Measurements from ENCODE around the gene FBLN5.

Gene FBLN5

DNA sequence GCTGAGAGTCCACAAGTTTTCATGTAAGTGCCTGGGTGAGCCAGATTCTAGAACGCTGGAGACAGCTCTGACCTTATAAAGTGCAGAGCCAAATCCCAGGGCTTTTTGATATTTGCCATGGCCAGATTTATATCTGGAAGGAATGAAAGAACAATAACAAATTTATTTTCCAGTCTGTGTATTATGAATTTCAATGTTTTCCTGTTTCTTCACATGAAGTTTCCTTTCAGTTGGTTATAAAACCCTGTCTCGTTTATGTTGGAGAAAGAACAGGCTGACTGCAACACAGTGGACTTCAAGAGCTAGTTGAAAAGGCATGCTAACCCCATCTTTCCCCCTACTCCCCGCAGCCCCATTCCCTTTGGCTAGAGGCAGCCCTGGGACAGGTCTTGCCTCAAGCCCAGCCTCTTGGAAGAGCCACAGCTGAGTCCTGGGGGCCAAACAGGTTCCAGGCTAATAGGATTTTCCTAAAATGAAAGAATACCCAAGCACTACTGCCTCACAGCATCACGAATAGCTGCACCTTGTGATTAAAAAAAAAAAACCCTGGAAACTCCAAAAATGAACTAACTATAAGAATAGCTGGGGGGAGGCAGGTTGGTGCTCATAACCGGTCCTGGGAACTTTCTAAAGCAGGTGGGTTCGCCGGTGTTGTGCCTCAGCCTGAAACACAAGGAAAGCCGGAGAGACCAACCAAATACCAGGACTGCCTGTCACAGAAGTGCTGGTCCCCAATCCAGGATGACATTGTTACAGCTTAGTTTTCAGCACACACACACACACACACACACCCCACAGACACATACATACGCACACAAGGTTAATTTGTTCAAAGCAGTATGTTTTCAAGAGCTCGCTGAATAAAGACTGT is 1.5 kb downstream of the FBLN5 start:
- DNase-seq = no peak

DNA sequence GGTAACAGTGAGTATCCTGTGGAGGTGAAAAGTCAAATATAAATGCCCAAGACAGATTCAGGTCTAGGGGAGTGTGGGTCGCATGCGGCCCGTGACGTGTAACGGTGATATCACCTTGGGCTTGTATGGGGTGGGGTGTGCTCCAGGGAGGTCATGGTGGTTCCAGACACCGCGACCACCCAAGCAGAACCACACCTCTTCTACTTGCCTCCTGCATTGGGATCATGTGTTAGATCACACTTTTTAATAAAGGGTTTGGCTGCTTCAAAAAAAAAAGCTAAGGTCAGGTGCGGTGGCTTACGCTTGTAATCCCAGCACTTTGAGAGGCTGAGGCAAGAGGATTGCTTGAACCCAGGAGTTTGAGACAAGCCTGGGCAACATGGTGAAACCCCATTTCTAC is 4.5 kb downstream of the FBLN5 start:
- no peak for DNase-seq

DNA sequence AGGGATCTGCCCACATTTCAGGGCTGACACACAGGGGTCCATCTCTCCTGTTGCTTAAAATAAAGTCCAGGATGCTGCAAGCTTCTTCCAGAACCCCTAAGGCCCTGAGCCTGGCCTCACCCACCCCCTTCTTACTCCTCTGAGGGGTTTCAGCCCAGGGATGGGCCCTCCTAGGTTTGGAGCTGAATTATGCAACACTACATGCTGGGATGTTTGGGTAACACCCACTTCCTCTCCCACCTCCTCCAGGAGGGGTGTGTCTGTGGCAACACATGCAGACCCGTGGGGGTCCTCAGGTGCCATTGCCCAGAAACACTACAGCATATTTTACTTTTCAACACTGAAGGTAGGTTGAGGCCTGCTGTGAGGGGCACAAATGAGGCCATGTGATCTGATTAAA is 5.4 kb downstream of the FBLN5 start:
- DNase-seq = no peak

DNA sequence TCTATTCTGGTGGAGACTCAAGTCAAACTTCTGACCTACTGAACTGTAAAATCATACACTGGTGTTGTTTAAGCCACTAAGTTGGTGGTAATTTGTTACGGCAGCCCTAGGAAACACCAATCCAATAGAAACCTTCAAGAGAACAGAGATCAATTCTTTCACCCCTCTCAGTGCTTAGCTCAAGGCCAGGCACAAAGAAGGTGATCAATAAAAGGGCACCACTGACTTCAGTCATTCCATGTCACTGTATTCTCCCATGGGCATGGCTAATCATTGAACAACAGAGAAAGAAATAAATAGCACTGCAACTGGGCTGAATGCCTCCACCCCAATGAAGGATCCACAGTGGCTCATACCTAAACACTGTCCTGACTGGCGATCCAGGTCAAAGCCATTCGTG is 7.3 kb downstream of the FBLN5 start:
- no peak for DNase-seq

DNA sequence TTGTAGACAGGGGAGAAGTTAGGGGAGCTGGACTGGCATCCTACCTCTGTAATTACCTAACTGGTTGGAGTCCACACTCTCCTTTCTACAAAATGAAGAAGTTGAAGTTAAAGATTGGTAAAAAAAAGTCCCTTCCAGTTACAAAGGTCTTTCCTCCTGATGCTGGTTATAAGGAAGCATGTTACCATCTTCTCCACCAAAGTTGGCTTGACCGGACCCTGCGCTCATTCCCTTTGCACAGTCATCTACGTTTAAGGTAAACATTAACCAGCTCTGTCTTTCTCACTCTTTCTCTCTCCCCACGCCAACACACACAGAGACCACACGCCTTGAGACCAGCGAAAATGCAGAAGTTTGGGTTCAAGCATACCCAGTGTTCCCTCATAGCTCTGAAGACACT is 11.9 kb downstream of the FBLN5 start:
- no peak for DNase-seq

DNA sequence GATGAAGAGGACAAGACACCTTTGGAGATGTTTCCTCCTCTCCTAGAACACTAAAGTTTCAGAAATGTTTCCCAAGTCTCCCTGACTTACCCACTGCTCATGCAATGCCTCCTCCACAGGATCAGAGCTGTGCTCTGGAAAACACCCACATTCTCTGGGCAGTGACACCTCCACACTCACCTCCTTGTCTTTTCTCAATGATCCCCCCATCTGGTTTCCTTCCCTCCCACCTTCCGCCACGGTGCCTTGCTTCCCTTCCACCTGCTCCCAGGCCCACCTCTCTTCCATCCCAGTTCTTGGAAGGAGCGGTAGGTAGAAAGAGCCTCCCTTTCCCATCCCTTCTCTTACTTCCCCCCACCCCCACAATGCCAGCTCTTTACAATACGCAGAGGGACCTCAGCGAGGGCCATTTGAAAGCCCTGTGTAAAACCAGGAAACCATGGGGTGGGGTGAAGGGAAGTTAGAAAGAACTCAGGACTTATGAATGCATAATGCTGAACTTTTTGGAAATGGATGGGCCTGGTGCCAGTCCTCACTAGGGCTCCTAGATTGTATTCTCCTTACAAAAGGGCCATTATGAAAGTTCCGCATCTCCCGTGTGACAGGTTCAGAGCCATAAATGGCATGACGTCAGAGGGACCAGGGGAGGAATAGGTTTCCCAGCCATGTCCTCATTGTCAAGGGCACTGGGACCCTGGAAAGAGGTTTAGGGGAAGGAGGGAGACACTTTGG is 12.8 kb downstream of the FBLN5 start:
- no peak for DNase-seq

DNA sequence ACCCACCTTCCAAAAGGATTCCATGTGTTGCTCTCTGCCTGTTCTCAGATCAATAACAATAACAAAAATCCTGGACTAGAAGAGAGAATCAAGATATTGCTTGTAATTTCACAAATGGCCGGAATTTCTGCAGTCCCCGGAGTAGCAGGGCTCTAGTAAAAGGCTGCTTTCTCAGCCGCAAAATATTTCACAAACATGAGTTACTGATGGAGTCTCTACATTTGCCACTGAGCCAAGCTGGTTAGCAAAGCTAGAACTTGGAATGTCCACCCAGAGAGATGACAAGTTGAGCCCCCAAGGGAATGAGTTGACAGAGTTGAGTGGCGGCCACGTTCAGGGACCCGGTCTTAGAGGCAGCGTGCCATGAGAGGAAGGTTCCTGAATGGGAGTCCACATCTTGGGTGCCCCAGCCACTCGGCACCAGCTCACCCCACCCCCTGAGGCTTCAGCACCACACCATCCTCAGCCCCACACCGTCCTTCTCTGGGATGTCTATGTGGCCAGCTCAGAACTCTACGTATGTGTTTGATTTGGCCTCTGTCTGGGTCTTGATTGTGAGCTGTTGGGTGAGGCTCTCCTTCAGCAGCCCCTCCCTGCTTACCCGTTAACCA is 15.9 kb downstream of the FBLN5 start:
- no peak for DNase-seq

DNA sequence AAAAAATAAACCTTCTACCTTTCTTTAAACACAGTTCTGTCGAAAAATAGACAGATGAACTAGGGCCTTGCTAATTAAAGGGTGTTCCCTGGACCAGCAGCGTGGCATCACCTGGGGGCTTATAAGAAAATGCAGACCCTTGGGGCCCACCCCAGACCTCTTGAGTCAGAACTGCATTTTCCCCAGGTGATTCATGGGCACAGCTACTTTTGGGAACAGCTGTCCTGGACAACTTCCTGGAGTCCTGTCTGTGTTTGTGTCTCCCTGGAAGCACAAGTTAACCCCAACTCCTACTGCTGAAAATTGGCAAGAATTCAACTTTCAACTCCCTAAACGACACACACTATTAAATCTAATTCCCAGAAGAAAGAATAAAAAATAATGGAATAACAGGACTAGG is 17.8 kb downstream of the FBLN5 start:
- no peak for DNase-seq

DNA sequence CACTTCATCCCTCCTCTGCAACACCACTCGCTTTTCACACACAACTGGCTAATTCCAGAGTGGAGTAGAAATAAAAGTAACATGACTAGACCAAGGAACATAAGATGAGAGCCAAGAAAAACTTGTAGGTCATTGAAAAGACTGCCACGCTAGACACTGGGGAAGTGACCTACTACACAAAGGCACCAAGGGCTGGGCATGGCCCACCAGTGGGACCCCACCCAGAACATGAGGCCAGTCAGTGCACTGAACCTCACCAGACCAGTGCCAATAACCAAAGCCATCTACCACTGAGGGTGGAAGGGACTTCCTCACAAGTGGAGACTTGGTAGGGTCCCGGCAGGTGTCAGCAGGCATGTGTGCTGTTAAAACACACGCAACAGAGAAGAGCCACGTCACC is 19.7 kb downstream of the FBLN5 start:
- no peak for DNase-seq

DNA sequence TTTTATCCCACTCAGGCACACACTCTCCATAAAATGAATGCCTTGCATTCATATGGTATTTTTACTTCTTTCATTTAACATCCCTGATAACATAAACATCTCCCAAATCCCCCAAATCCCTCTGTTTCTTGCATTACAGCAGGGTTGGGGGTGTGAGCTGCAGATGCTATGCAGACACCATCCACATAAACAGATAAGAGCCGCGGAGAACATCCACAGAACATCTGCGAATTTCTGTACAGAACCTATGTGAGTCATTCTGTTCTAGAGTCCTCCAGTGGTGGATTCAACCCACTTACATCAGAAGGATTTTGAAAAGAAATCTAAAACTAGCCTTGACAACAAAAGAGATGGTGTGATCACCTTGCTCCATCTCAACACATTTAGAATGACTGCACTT is 20.3 kb downstream of the FBLN5 start:
- no peak for DNase-seq

DNA sequence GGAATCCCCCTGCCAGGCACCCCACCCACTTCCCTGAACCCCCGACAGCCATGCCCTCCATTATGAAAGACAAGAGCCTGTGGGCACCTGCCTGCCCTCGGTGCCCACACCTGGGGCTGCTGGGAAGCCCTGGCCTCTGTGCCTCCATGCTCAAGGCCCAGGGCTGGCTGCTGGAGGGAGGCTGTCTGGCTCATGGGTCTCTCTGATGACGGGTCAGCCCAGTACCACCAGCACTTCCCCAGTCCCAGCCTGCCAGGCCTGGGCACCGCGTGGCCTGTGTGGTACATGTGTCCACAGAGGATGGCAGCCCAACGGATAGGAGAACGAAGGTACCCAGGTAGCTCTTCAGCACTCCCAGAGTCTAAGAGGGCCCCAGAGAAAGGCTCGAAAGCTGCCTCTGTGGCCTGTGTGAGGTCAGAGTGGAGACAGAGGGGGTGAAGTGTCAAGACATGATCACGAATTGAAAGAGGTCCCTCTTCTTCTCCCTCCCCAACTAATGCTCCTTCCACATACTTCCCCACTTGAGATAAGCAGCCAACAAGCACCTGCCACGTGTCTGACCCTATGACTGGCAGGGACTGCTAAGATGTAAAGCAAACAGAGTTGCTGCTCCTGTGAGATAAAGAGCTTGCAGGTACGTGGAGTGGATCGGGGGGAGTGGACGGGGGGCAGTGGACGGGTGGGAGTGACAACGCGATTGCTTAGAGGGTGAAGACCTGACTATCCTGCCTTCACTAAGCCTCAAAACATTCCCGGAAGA is 21.2 kb downstream of the FBLN5 start:
- no peak for DNase-seq

DNA sequence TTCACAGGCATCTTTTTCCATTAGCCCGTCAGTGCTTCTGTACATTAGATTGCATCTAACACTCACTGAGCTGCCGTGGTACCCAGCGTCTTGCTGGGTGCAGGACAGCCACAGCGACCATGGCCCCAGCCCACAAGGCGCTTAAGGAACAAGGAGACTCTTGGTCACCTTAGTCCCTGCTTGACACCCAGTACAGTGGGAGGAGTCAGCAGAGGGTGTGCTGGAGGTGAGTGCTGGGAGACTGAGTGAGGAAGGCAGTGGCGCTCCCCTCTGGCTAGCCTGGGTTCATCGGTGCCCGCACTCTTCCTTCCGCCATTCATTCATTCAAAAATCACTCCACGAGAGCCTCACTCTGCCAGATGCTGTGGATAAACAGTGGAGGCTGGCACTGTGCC is 21.8 kb downstream of the FBLN5 start:
- DNase-seq = no peak

DNA sequence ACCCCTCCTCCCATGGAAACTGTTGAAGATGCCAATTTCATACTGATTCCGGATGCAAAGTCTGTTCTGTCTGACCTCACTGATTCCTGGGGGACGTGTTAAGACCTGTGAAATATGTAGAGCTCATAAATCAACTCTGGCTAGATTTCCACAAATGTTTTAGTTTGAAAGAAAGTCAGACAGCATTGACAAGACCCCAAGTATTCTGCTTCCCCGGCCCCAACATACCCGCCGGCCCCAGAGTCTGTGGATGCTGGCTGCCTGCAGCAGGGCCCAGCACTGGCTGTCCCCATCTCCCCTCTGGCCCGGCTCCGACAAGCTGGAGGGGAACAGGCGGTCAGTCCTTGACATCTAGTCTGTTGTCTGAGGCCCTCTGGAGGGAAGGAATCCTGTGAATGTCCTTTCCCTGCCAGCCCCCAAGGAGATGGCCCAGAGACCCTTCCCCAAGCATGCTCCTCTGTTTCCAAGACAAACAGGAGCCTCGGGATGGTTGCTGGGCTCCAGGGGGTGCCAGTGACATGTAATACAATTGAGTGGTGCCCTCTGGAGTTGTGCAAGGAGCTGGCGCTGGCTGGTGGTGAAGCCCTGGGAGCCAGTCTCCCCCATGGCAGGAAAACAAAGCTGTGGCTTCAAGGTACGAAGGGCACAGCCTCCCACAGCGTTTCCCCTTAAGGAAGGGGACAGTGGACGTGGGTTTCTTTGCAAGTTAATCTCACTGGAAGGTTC is 22.3 kb downstream of the FBLN5 start:
- no peak for DNase-seq

DNA sequence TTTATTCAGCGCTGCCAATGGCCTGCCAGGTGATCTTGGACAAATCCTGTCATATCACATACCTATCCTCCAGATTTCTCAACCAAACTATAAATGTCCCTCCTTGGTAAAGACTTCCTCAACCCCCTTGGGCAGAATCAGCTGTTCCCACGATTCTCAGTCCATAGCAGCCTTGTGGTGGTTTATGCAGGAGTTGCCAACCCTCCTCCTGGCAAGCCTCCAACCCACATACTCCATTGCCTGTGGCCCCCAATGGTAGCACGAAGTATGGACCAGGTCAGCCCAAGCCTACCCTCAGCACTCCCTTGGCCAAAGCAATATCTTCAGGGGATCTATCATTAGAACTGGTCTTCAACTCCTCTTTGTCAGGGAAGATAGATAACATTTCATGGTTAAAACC is 27.0 kb downstream of the FBLN5 start:
- DNase-seq = no peak

DNA sequence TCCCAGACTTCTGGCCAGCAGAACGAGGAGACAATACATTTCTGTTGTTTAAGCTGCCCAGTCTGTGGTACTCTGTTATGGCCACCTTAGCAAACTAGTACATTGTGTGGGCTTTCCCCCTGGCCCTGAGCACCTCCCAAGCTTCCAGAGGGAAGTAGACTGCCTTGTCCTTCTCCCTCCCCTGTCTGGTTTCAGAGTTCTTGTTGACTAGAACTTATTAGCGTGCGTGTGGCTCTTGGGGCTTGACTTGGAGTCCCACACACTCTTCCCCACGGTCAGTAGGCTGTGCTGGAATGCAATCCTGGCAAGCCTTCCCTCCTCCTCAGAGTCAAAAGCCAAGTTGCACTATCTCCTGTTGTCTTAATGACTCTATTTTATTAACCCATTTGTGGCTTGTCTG is 27.7 kb downstream of the FBLN5 start:
- DNase-seq = no peak

DNA sequence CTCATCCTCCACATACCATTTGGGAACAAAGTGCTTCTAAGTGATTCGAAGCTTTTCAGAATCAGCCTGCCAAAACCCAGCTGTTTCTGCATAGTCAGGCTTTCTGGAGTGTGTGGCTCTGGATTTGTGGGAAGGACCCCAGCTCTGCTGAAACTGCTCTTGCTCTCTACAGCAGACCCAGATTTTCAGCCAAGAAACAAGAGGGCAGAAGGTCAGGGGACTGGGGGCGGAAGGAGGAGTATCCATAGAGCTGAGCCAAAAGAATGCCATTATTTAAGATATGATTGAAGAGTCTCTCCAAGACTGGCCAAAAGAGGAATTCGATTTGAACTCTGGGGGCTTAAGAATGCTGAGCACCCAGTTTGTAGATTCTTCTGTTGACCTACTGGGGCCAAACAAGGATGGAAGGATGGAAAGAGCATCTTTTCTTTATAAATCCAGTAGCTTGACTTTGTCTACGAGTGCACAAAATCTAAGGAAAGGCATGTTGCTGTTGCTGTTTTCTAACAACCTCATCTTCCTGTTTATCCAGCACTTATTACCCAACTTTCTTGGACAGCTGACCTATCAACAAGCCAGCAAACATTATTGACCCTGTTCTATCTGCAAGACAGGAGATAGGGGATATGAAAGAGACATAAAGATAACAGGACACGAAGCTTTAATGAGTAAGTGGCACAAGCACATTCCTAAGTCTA is 29.2 kb downstream of the FBLN5 start:
- no peak for DNase-seq

DNA sequence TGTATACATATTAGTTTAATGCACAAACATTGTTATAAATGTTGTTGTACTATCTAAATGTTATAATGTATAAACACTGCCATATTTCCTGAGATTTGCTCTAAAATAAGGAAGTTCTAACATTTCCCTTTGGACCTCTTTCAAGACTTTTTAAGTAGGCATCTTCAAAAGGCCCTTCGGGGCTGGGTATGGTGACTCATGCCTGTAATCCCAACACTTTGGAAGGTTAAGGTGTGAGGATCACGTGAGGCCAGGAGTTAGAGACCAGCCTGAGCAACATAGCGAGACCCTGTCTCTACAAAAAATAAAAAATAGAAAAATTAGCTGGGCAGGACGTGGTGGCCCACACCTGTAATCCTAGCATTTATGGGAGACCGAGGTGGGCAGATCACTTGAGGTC is 35.5 kb downstream of the FBLN5 start:
- DNase-seq = no peak

DNA sequence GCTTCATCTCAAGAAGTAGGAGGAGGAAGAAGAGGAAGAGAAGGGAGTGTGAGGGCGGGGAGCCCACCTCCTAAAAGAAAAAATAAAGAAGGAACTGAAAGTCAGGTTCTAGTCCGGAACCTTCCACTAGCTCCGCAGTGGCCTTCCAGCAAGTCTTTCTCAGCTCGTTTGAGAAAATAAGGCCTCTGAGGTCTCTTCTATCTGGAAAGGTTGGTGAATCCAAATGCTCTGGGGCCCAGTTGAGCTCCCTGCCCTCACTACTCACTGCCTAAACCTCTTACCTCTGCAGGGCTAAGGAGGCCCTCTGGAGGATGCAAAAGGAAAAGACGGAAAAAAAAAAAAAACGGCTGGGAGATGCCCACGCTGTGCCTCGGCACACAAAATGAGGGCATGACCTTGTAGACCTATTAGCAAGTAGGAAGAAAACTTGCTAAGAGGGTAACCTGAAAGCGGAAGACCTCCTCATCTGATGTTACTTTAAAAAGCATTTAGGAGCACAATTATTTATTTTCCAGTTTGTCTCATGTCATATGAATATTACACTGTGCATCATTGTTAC is 35.9 kb downstream of the FBLN5 start:
- peak; percentile 12 to 29 for DNase-seq

DNA sequence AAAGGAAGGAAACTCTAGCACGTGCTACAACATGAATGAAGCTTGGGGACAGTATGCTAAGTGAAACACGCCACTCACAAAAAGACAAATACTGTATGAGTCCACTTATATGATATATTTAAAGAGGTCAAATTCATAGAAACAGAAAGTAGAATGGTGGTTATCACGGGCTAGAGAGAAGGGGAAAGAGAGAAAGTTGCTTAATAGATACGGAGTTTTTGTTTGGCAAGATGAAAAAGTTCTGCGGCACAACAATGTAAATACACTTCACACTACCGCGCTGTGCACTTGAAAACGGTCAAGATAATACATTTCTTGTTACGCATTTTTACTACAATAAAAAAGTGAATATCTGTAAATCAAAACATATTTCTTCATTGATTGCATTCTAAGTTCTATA is 37.3 kb downstream of the FBLN5 start:
- no peak for DNase-seq

DNA sequence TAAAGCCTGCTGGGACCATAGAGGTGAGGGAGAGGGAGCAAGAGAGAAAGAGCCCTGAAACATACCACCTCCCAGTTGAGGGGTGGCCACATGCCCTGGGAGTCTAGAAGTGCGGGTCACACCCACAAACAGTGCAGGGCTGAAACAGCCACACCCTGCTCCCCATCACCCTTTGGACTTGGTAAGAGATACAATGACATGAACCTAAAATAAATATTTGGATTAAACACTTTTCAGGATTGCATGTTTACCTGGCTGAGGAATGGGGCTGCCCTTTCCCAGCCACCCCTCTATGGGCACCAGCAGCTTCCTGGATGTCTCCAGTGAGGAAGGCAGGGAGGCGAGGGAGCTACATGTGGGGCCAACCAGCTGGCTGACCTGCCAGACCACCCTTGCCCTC is 41.1 kb downstream of the FBLN5 start:
- no peak for DNase-seq

DNA sequence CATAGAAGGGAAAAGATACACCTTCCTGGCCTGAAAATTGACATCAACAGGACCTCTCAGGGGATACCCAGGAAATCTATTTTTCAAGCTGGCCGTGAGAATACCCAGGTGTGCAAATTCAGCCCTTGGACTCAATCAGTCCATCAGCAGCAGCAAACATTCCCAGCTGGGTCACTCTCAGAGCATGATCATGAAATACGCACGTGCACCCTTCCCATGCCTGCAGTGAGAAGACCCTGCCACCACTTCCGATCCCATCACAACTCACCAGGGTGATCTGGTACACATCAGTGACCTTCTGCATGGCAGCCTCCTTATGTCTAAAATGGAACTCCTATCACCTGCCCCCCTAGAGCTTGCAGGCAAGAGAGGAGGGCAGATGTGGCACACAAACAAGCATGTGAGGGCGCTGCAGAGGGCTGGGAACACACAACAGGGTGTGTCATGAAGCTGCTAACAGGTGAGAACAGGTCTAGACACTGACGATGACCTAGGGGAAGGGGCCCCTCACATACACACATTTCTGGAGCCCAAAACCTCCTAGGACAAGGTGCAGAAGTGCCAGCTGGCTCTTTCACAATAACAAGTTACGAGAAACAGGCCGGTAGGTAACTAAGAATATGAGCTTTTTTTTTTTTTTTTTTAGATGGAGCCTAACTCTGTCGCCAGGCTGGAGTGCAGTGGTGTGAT is 42.4 kb downstream of the FBLN5 start:
- no peak for DNase-seq
